ENCODE data around the gene LARGE2. TPM values are rescaled to one million over a fixed set of nuclear protein-coding genes. Genes with fewer than 3 reads are reported as not detected.

The LARGE2 gene
- 1 to 10 TPM in 1 of 2 donors, under 1 TPM in 1; 0.20 to 2.0 TPM for total RNA-seq
- 1 to 10 TPM in 1 of 2 donors, under 1 TPM in 1; 0.19 to 1.1 TPM for polyA plus RNA-seq (ENCODE audit: insufficient read length in 2 of 2)
- long read RNA-seq, donor 1, result 0 reads
- long read RNA-seq, donor 2, result 0 reads
- long read RNA-seq, donor 3, result 0 reads
- long read RNA-seq, donor 4, result 0 reads

DNA sequence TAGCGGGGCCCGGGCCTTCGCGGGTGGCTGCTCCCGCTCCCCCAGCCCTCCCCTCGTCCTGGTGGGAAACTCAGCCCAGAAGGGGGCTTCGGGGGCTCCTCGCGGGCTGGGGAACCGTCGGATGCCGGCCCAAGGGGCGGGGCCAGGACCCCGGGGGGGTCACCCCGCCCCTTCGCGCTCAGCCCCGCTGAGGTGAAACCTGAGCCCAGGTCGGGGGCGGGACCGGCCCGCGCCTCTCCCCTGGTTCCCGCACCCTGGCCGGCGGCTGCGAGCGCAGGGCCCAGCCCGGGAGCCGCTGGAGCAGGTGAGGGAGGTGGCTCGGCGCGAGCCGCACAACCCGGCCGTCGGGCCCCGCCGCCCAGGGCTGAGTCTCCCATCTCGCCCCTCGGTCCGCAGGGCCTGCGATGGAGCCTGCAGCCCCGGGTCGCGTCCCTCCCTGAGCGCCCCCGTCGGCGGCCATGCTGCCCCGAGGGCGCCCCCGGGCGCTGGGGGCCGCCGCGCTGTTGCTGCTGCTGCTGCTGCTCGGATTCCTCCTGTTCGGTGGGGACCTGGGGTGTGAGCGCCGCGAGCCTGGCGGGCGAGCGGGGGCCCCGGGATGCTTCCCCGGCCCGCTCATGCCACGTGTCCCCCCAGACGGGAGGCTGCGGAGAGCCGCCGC, at the start of gene LARGE2:
Gene LARGE2, plus strand, starts transcription at position 232 of the 658 bp plus-strand sequence. Its CDS starts 227 bp downstream, at position 459.
- Histone ChIP-seq H3K27me3 (ENCODE audit: control insufficient read depth, insufficient read depth, low read length) (peaks cover 32% of the 10 kb centered on the region), H3K27ac (ENCODE audit: low read depth, low read length) (no peak within 1 kb of the TSS), H3K4me1 (ENCODE audit: control insufficient read depth, insufficient read depth, low read length) (peaks cover 35% of the 10 kb centered on the region), H3K9me3 (ENCODE audit: control insufficient read depth, insufficient read depth, low read length) (no peaks in the 10 kb centered on the region), H3K4me3 (ENCODE audit: low read depth, low read length) (no peak within 1 kb of the TSS), H3K36me3 (ENCODE audit: control insufficient read depth, insufficient read depth, low read length) (peaks cover 10% of the 10 kb centered on the region)
- DNase-seq (ENCODE audit: low read depth in 4 of 6, low spot score in 6 of 6), result no peak
- WGBS (ENCODE audit: insufficient coverage), result under 1% methylated on average over 73 of the region's 73 CpGs

DNA sequence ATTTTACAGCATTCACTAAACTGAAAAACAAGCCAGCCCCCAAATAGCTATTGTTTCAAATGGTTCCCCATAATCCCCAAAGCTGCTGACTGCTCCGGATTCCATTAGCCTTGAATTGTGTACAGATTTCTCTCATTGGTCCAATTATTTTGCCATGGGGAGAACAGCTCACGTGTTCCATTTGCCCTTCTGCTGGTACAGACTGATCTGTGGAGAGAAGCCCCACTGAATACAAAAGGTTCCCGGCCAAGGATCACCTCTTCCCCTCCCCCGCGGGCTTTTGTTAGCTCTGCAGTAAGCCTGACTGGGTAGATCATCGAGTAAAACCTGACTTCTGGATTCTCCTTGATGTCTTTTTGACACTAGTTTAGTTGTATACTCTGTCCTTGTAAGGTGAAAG, 46.1 kb upstream of the LARGE2 start:
- Histone ChIP-seq H3K36me3 (ENCODE audit: control insufficient read depth, insufficient read depth, low read length) (peaks cover 60% of the 10 kb centered on the region), H3K27me3 (ENCODE audit: control insufficient read depth, insufficient read depth, low read length) (no peaks in the 10 kb centered on the region), H3K27ac (ENCODE audit: low read depth, low read length) (no peak overlapping the region), H3K4me3 (ENCODE audit: low read depth, low read length) (no peak overlapping the region), H3K4me1 (ENCODE audit: control insufficient read depth, insufficient read depth, low read length) (peaks cover 18% of the 10 kb centered on the region), H3K9me3 (ENCODE audit: control insufficient read depth, insufficient read depth, low read length) (no peaks in the 10 kb centered on the region)
- DNase-seq (ENCODE audit: low read depth in 4 of 6, low spot score in 6 of 6), result peak in 1 of 6 donors; percentile 73
- WGBS (ENCODE audit: insufficient coverage), result 40% methylated on average over 4 of the region's 6 CpGs

DNA sequence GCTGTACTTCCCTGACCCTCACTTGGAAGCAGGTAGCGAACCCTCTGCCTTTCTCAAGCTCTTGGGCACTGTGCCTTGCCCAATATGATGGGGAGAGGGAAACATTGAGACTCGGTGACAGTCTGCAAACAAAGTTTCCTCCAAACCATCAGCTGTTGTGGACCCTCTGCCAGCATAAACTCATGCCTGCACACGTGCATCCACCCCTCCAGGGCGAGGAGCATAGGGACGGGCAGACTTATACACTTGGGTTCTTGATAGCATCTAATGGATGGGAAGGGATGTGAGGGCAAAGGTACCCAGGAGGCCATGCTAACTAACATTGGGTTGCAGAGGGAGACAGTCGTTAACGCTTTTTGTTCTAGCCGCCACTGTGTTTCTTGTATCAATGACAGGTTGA, 45.2 kb upstream of the LARGE2 start:
- H3K36me3 ChIP-seq (ENCODE audit: control insufficient read depth, insufficient read depth, low read length), result peaks cover 56% of the 10 kb centered on the region
- H3K27ac ChIP-seq (ENCODE audit: low read depth, low read length), result no peak overlapping the region
- no peak for DNase-seq (ENCODE audit: low read depth in 4 of 6, low spot score in 6 of 6)
- no peaks in the 10 kb centered on the region for H3K9me3 ChIP-seq (ENCODE audit: control insufficient read depth, insufficient read depth, low read length)
- 86% methylated on average over 5 of the region's 8 CpGs for WGBS (ENCODE audit: insufficient coverage)
- no peaks in the 10 kb centered on the region for H3K27me3 ChIP-seq (ENCODE audit: control insufficient read depth, insufficient read depth, low read length)
- peaks cover 26% of the 10 kb centered on the region for H3K4me1 ChIP-seq (ENCODE audit: control insufficient read depth, insufficient read depth, low read length)
- H3K4me3 ChIP-seq (ENCODE audit: low read depth, low read length), result no peak overlapping the region

DNA sequence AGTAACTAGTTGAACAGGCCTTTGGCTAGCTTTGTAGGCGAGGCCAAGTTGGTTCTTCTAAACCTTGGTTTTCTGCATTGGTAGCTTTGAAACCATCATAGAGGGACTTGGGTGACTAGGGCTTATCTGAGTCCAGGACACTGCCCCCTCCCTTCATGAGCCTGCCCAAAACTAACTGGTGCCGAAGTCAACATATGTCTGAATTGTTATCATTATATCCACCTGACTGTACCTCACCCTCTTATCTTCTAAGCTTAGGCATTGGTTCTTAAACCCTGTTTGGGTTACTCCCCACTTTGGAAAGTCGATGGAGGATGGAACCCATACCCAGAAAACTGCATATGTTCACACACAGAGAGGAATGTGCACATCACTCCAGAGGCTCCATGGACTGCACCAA, 44.6 kb upstream of the LARGE2 start:
- no peaks in the 10 kb centered on the region for H3K9me3 ChIP-seq (ENCODE audit: control insufficient read depth, insufficient read depth, low read length)
- H3K4me3 ChIP-seq (ENCODE audit: low read depth, low read length), result no peak overlapping the region
- H3K36me3 ChIP-seq (ENCODE audit: control insufficient read depth, insufficient read depth, low read length), result peaks cover 59% of the 10 kb centered on the region
- H3K27me3 ChIP-seq (ENCODE audit: control insufficient read depth, insufficient read depth, low read length), result no peaks in the 10 kb centered on the region
- no peak for DNase-seq (ENCODE audit: low read depth in 4 of 6, low spot score in 6 of 6)
- no peak overlapping the region for H3K27ac ChIP-seq (ENCODE audit: low read depth, low read length)
- 94% methylated on average over 3 of the region's 3 CpGs for WGBS (ENCODE audit: insufficient coverage)
- H3K4me1 ChIP-seq (ENCODE audit: control insufficient read depth, insufficient read depth, low read length), result peaks cover 22% of the 10 kb centered on the region

DNA sequence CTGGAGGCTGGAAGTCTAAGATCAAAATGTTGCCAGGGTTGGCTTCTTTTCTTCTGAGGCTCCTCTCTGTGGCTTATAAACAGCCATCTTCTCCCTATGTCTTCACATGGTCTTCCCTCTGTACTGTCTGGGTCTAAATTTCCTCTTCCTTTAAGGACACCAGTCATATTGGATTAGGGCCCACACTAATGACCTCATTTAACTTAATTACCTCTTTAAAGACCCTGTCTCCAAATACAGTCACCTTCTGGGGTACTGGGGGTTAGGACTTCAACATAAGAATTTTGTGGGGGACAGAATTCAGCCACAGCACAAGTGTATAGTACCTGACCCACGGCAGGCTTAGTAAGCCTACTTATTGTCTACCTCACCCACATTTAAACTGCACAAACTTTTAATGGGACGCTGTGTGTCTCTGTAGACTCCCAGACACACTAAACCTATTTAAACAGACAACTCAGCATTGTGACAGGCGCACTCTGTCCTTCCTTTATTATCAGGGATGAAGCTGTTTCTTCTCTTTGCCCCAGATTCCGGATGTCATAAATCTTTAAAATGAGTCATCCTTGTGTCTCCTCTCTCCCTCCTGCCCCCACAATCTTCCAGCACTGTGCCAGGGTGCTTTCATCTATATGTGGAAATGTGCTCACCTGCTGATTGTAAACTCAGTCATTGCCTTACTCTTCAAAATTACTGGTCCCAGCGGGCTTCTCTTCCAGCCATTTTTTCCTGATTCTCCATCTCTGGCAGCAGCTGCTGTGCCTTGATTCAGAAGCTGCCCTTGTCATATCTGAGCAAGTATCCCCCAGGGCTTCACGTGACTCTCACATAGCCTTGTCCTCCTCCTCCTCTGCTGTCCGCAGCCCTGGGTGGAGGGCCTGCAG, 42.4 kb upstream of the LARGE2 start:
- Histone ChIP-seq H3K27me3 (ENCODE audit: control insufficient read depth, insufficient read depth, low read length) (no peaks in the 10 kb centered on the region), H3K27ac (ENCODE audit: low read depth, low read length) (no peak overlapping the region), H3K4me3 (ENCODE audit: low read depth, low read length) (no peak overlapping the region), H3K36me3 (ENCODE audit: control insufficient read depth, insufficient read depth, low read length) (peaks cover 55% of the 10 kb centered on the region), H3K9me3 (ENCODE audit: control insufficient read depth, insufficient read depth, low read length) (no peaks in the 10 kb centered on the region), H3K4me1 (ENCODE audit: control insufficient read depth, insufficient read depth, low read length) (peaks cover 21% of the 10 kb centered on the region)
- peak in 1 of 6 donors; percentile 81 for DNase-seq (ENCODE audit: low read depth in 4 of 6, low spot score in 6 of 6)
- 69% methylated on average over 6 of the region's 7 CpGs for WGBS (ENCODE audit: insufficient coverage)

DNA sequence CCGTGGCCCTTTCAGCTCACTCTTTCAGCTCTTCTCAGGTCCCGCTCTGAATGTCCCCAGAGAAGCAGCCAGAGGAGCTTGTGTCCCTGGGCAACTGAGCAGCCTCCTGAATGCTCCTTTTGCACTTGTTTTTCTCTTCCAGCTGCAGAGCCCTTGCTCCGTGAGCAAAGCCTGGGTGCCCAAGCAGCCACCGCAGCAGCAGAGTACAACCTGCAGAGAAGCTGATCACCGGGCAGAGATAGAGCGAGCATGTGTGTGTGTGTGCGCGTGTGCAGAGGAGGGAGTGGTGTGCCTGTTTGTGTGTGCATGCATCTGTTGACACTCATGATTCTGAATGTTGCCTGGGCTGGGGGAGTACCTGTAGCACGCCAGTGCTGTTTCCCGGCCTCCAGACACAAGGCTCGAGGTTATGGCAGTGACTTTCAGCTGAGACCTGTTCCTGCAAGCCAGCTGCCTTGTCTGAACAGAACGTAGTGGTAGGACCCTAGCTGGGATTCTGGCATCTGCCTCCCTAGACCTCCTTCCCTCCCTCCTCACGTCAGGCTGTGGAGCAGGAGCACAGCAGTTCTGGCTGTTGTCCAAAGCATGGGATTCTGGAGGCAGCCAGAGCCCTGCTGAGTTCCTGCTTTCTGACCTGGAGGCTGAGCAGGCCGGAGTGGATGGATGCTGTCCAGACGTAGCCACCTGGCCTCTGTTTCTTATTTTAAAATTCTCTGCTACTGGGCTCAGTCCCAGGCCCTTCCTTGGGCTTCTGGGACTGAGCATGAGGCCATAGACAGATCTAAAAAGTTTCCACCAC, 41.5 kb upstream of the LARGE2 start:
- H3K36me3 ChIP-seq (ENCODE audit: control insufficient read depth, insufficient read depth, low read length), result peaks cover 46% of the 10 kb centered on the region
- peak overlapping the region; percentile 4 for H3K27ac ChIP-seq (ENCODE audit: low read depth, low read length)
- no peak overlapping the region for H3K4me3 ChIP-seq (ENCODE audit: low read depth, low read length)
- WGBS (ENCODE audit: insufficient coverage), result 58% methylated on average over 14 of the region's 15 CpGs
- no peaks in the 10 kb centered on the region for H3K9me3 ChIP-seq (ENCODE audit: control insufficient read depth, insufficient read depth, low read length)
- H3K27me3 ChIP-seq (ENCODE audit: control insufficient read depth, insufficient read depth, low read length), result no peaks in the 10 kb centered on the region
- peak in 2 of 6 donors; percentile 69 to 79 for DNase-seq (ENCODE audit: low read depth in 4 of 6, low spot score in 6 of 6)
- peaks cover 27% of the 10 kb centered on the region for H3K4me1 ChIP-seq (ENCODE audit: control insufficient read depth, insufficient read depth, low read length)

DNA sequence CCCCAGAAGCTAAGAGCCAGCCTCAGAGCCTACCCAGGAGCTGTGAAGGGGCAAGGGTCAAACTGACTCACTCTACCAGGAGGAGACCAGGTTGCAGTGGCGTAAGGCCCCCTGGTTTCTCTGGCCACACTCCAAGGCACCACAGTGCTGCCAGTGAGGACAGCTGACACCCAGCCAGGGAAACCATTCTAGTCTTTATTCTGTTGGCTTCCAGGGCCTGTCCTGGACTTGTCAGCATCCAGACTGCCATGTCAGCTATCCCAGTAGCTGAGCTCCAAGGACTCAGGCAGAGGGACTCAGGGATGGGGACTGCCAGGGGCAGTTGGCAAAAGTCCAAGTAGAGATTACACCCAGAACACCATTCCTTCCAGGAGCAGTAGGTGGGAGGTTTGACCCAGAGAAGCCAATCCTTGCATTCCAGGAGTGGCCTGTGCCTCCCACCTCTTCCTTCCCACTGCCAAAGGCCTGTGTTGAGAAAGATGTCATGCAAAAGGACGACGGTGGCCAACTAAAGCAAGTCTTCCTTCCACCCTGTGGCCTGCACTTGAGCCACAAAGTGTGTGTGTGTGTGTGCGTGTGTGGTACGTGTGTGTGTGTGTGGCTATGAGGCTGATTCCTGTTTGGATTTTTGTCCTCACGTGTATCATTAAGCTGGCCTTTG, 40.6 kb upstream of the LARGE2 start:
- peaks cover 36% of the 10 kb centered on the region for H3K4me1 ChIP-seq (ENCODE audit: control insufficient read depth, insufficient read depth, low read length)
- 75% methylated on average over 2 of the region's 6 CpGs for WGBS (ENCODE audit: insufficient coverage)
- H3K4me3 ChIP-seq (ENCODE audit: low read depth, low read length), result no peak overlapping the region
- peaks cover 44% of the 10 kb centered on the region for H3K36me3 ChIP-seq (ENCODE audit: control insufficient read depth, insufficient read depth, low read length)
- DNase-seq (ENCODE audit: low read depth in 4 of 6, low spot score in 6 of 6), result no peak
- H3K9me3 ChIP-seq (ENCODE audit: control insufficient read depth, insufficient read depth, low read length), result no peaks in the 10 kb centered on the region
- H3K27me3 ChIP-seq (ENCODE audit: control insufficient read depth, insufficient read depth, low read length), result no peaks in the 10 kb centered on the region
- peak overlapping the region; percentile 4 for H3K27ac ChIP-seq (ENCODE audit: low read depth, low read length)

DNA sequence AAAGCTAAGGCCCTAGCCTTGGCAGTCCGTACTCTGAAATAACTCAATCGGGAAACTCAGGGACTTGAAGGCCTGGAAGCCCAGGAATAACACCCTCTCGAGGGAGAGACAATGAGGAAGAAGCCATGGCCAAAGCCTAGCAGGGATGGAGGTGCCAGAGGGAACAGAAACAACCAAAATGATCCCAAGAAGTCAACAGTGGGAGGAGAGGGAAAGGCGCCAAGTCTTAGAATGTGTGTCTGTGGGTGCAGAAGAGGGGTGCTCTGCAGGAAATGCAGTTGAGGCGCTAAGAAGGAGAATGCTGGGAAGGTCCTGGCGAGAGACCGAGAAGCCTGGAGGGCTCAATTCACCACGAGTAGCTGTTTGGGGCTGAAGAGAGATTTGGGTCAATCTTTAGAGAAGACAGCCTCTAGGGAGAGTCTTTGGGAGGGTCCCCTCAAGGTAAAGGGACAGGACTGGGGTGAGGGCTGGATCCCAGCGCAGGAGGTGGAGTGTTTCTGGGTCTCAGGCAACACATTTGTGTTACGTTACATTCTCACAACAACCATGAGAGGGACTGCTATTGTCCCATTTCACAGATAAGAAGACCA, 37.8 kb upstream of the LARGE2 start:
- Histone ChIP-seq H3K4me3 (ENCODE audit: low read depth, low read length) (no peak overlapping the region), H3K9me3 (ENCODE audit: control insufficient read depth, insufficient read depth, low read length) (no peaks in the 10 kb centered on the region)
- no peak for DNase-seq (ENCODE audit: low read depth in 4 of 6, low spot score in 6 of 6)

More for the DNA sequence above, 37.8 kb upstream of the LARGE2 start:
- 79% methylated on average over 9 of the region's 10 CpGs for WGBS (ENCODE audit: insufficient coverage)
- Histone ChIP-seq H3K4me1 (ENCODE audit: control insufficient read depth, insufficient read depth, low read length) (peaks cover 47% of the 10 kb centered on the region), H3K36me3 (ENCODE audit: control insufficient read depth, insufficient read depth, low read length) (peaks cover 35% of the 10 kb centered on the region), H3K27ac (ENCODE audit: low read depth, low read length) (no peak overlapping the region), H3K27me3 (ENCODE audit: control insufficient read depth, insufficient read depth, low read length) (no peaks in the 10 kb centered on the region)
